ENCODE data around the gene EPN1.

EPN1 gene

DNA sequence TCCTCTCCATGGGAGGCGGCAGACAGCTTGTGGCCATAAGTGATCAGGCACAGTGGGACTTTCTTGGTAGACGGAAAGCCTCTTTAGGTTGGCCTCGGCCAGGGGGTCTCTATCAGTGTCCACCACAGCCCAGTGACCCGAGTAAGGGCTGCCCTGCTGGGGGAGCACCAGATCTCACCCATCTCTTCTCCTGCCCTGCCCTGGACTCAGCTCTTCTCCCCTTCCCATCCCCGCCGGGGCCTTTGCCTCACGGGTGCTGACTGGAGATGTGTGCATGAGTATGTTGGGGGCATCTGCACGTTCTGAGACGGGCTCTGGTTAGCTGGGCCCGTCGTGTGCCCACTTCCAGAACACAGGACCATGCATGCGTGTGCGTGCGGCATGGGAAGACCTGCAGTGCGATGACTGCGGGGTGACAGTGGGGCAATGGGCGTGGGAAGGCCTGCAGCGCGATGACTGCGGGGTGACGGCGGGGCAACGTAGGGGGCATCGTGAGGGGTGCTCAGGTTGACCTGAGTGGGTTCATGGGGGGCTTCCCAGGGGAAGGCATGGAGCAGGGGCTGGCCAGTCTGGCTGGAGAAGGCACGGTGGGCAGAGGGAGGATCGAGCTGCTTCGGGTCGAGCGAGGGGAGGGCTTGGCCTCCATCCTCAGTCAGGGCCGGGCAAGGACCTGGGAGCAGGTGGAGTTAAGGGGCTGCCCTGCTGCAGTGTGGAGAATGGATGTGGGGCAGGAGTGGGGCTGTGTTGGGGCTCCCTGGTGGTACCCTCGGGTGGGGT lies 15.9 kb downstream of the EPN1 start:
- no peak for DNase-seq (ENCODE audit: low read depth)
- H3K4me3 ChIP-seq (ENCODE audit: low read length) = no peak overlapping the region
- TF ChIP-seq, protein P1, sequence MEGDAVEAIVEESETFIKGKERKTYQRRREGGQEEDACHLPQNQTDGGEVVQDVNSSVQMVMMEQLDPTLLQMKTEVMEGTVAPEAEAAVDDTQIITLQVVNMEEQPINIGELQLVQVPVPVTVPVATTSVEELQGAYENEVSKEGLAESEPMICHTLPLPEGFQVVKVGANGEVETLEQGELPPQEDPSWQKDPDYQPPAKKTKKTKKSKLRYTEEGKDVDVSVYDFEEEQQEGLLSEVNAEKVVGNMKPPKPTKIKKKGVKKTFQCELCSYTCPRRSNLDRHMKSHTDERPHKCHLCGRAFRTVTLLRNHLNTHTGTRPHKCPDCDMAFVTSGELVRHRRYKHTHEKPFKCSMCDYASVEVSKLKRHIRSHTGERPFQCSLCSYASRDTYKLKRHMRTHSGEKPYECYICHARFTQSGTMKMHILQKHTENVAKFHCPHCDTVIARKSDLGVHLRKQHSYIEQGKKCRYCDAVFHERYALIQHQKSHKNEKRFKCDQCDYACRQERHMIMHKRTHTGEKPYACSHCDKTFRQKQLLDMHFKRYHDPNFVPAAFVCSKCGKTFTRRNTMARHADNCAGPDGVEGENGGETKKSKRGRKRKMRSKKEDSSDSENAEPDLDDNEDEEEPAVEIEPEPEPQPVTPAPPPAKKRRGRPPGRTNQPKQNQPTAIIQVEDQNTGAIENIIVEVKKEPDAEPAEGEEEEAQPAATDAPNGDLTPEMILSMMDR (conservative IDR thresholded peaks at IDR 0.05; ENCODE audit: low read depth, low read length) = no peak

GRCh38 chr19:55691561-55692481 lies 16.8 kb downstream of the EPN1 start:
- H3K4me3 ChIP-seq (ENCODE audit: low read length) = no peak overlapping the region
- TF ChIP-seq, protein P1 (conservative IDR thresholded peaks at IDR 0.05; ENCODE audit: low read depth, low read length) = no peak
- DNase-seq (ENCODE audit: low read depth) = no peak

DNA sequence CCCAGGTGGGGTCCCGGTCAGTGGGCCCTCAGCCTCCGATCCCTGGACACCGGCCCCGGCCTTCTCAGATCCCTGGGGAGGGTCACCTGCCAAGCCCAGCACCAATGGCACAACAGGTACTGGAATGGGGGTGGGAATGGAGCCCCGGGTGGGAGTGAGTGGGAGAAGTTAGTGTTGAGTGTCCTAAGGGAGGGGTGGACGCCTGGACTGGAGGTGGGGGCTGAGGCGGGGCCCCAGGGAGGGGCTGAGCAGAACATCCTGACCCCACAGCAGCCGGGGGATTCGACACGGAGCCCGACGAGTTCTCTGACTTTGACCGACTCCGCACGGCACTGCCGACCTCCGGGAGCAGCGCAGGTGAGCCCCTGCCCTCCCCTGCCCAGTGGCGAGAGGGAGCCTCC lies 17.7 kb downstream of the EPN1 start:
- no peak overlapping the region for H3K4me3 ChIP-seq (ENCODE audit: low read length)
- no peak for DNase-seq (ENCODE audit: low read depth)
- TF ChIP-seq, protein P1 (conservative IDR thresholded peaks at IDR 0.05; ENCODE audit: low read depth, low read length) = no peak

DNA sequence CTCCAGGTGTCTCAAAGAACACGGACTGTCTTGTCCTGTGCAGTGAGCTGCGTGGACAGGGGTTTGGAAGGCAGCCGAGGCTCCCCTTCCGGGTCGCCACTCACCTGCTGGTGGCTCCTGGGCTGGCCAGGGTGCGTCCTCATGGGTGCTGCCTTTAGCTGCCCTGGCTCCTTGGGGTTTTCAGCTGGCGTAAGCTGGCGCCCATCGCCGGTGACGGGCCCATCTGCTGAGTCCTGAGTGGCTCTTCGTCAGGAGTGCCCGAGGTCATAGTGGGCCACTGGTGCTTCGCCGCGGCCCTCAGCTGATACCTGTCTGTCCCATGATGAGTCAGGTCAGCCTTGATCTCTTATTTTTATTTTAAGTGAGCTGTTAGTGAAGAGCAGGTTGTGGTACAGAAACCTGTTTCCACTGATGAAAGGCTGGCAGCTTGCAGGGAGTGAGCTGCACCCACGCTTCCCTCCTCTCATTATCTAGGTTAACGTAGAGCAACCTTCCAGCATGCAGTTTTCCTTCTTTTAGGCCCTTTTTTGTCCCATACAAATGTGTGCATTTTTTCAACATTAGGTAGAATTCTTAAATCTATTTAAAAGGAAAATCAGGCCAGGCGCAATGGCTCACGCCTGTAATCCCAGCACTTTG lies 18.4 kb downstream of the EPN1 start:
- H3K4me3 ChIP-seq (ENCODE audit: low read length) = no peak overlapping the region
- TF ChIP-seq, protein P1 (conservative IDR thresholded peaks at IDR 0.05; ENCODE audit: low read depth, low read length) = no peak
- DNase-seq (ENCODE audit: low read depth) = no peak

DNA sequence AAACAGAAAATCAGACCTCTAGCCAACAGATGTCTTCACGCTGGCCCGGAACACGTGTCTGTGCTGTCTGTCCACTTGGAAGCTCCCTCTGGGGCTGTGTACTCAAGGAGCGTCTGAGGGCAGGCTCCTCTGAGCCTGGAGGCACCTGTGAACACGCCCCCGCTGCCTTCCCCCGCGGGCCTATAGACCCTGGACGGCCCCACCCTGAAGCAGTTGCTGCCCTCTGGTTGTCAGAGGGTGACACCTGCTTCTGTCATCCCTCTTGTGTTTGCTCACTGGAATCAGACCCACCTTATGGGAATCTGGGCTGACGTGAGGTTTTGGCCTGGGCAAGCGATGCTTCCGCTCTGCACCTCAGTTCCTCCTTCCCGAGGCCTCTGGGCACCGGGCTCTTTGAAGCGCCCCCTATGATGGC lies 19.2 kb downstream of the EPN1 start:
- TF ChIP-seq, protein P1 (conservative IDR thresholded peaks at IDR 0.05; ENCODE audit: low read depth, low read length) = no peak
- DNase-seq (ENCODE audit: low read depth) = no peak
- H3K4me3 ChIP-seq (ENCODE audit: low read length) = no peak overlapping the region

DNA sequence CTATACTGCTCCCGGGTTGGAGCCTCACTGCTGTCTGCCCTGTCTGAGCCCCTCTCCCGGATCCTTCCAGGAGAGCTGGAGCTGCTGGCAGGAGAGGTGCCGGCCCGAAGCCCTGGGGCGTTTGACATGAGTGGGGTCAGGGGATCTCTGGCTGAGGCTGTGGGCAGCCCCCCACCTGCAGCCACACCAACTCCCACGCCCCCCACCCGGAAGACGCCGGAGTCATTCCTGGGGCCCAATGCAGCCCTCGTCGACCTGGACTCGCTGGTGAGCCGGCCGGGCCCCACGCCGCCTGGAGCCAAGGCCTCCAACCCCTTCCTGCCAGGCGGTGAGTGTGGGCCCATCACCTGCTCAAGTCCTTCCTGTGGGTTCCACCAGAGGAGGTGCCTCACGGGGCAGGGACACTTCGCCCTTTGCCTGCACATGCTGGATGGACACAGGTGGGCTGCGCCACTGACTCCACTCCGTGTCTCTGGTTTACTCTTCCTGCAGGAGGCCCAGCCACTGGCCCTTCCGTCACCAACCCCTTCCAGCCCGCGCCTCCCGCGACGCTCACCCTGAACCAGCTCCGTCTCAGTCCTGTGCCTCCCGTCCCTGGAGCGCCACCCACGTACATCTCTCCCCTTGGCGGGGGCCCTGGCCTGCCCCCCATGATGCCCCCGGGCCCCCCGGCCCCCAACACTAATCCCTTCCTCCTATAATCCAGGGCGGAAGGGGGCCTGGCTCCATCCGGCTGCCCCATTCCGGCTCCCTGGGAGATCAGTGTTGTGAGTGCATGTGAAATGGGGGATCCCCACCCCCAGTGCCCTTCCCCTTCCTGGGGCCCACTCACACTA lies 19.8 kb downstream of the EPN1 start:
- DNase-seq (ENCODE audit: low read depth) = no peak
- no peak overlapping the region for H3K4me3 ChIP-seq (ENCODE audit: low read length)
- TF ChIP-seq, protein P1 (conservative IDR thresholded peaks at IDR 0.05; ENCODE audit: low read depth, low read length) = no peak

Data from retinal pigment epithelial cell (primary cell).